ENCODE results near the gene NRAP.

Gene NRAP

GRCh38 chr10:113555751-113556150 is 108.1 kb downstream of the NRAP start:
- TF ChIP-seq REST (IDR thresholded peaks at IDR 0.05; ENCODE audit: low read depth) (no peak), MAX (IDR thresholded peaks at IDR 0.05) (no peak), NFIC (IDR thresholded peaks at IDR 0.05) (no peak), TAF1 (IDR thresholded peaks at IDR 0.05; ENCODE audit: low read depth) (no peak), TCF12 (IDR thresholded peaks at IDR 0.05; ENCODE audit: low read depth) (no peak), TEAD4 (IDR thresholded peaks at IDR 0.05) (no peak), YY1 (IDR thresholded peaks at IDR 0.05; ENCODE audit: low read depth) (no peak)

GRCh38 chr10:113555245-113555644 is 108.6 kb downstream of the NRAP start:
- TF ChIP-seq USF1 (IDR thresholded peaks at IDR 0.05): no peak
- no peak for TF ChIP-seq YY1 (IDR thresholded peaks at IDR 0.05; ENCODE audit: low read depth)
- TF ChIP-seq TEAD4 (IDR thresholded peaks at IDR 0.05): no peak
- TF ChIP-seq NFIC (IDR thresholded peaks at IDR 0.05): no peak
- no peak for TF ChIP-seq MAX (IDR thresholded peaks at IDR 0.05)
- TF ChIP-seq ZBTB7A (IDR thresholded peaks at IDR 0.05; ENCODE audit: low read depth): no peak
- no peak for TF ChIP-seq CREB1 (IDR thresholded peaks at IDR 0.05; ENCODE audit: low read depth)
- no peak for TF ChIP-seq EGR1 (IDR thresholded peaks at IDR 0.05)
- TF ChIP-seq REST (IDR thresholded peaks at IDR 0.05; ENCODE audit: low read depth): no peak
- no peak for TF ChIP-seq CEBPB (IDR thresholded peaks at IDR 0.05)
- TF ChIP-seq FOXM1 (IDR thresholded peaks at IDR 0.05; ENCODE audit: borderline replicate concordance, low read depth): no peak
- TF ChIP-seq RAD21 (IDR thresholded peaks at IDR 0.05; ENCODE audit: low read depth): no peak

GRCh38 chr10:113554214-113554613 is 109.6 kb downstream of the NRAP start:
- TF ChIP-seq REST (IDR thresholded peaks at IDR 0.05; ENCODE audit: low read depth) (no peak), NFIC (IDR thresholded peaks at IDR 0.05) (no peak), USF1 (IDR thresholded peaks at IDR 0.05) (no peak), EGR1 (IDR thresholded peaks at IDR 0.05) (no peak), YY1 (IDR thresholded peaks at IDR 0.05; ENCODE audit: low read depth) (no peak), EP300 (IDR thresholded peaks at IDR 0.05; ENCODE audit: borderline replicate concordance) (no peak), ZBTB7A (IDR thresholded peaks at IDR 0.05; ENCODE audit: low read depth) (no peak), TEAD4 (IDR thresholded peaks at IDR 0.05) (no peak), RAD21 (IDR thresholded peaks at IDR 0.05; ENCODE audit: low read depth) (no peak), CREB1 (IDR thresholded peaks at IDR 0.05; ENCODE audit: low read depth) (no peak), MAX (IDR thresholded peaks at IDR 0.05) (no peak), FOXM1 (IDR thresholded peaks at IDR 0.05; ENCODE audit: borderline replicate concordance, low read depth) (no peak)

GRCh38 chr10:113553149-113553548 is 110.7 kb downstream of the NRAP start:
- TF ChIP-seq TCF12 (IDR thresholded peaks at IDR 0.05; ENCODE audit: low read depth) (no peak), EGR1 (IDR thresholded peaks at IDR 0.05) (no peak), FOXM1 (IDR thresholded peaks at IDR 0.05; ENCODE audit: borderline replicate concordance, low read depth) (no peak), USF1 (IDR thresholded peaks at IDR 0.05) (no peak), YY1 (IDR thresholded peaks at IDR 0.05; ENCODE audit: low read depth) (no peak), MAX (IDR thresholded peaks at IDR 0.05) (no peak)

Measured in Ishikawa (cell line).